ENCODE measurements around the gene SLC22A8. TPM values are rescaled to one million over a fixed set of nuclear protein-coding genes. Genes with fewer than 3 reads are reported as not detected.
"Not testable (repeated sequence)": the region's sequence is repeated elsewhere in the genome, so short reads cannot be mapped to it uniquely, and the experiment has no call there.

The SLC22A8 gene
- not detected in 2 replicates for total RNA-seq (2012; rRNA removed)

- H3K4me3 ChIP-seq (ENCODE audit: low read length), result no peak within 1 kb of the TSS
- no peak within 1 kb of the TSS for H3K9ac ChIP-seq (ENCODE audit: low read depth, low read length)
- H3K4me2 ChIP-seq (ENCODE audit: low read length), result no peak within 1 kb of the TSS
- H3K36me3 ChIP-seq (ENCODE audit: insufficient read depth, low read length), result no peaks in the 10 kb centered on the region
- no peaks in the 10 kb centered on the region for H3K4me1 ChIP-seq (ENCODE audit: control insufficient read depth, insufficient read depth, low read length)
- no peaks in the 10 kb centered on the region for H3K9me3 ChIP-seq (replicated peaks; ENCODE audit: low read length)
- peaks cover 75% of the 10 kb centered on the region for H3K27me3 ChIP-seq (ENCODE audit: control insufficient read depth, insufficient read depth, low read length)
Observed at GRCh38 chr11:63015521-63016215, at the start of gene SLC22A8. TSS of gene SLC22A8 (minus strand) at chr11:63015841. CDS start at chr11:63014958, 883 bp downstream.

- not testable (repeated sequence) for H3K4me3 ChIP-seq (ENCODE audit: low read length); H3K4me1 ChIP-seq (ENCODE audit: control insufficient read depth, insufficient read depth, low read length); H3K4me2 ChIP-seq (ENCODE audit: low read length); H3K36me3 ChIP-seq (ENCODE audit: insufficient read depth, low read length); H3K9me3 ChIP-seq (replicated peaks; ENCODE audit: low read length); H3K27me3 ChIP-seq (ENCODE audit: control insufficient read depth, insufficient read depth, low read length); H3K9ac ChIP-seq (ENCODE audit: low read depth, low read length)
Observed at GRCh38 chr11:63046203-63046602, 30.6 kb upstream of the SLC22A8 start.

- Histone ChIP-seq H3K9me3 (replicated peaks; ENCODE audit: low read length) (no peaks in the 10 kb centered on the region), H3K4me2 (ENCODE audit: low read length) (no peak overlapping the region), H3K4me1 (ENCODE audit: control insufficient read depth, insufficient read depth, low read length) (no peaks in the 10 kb centered on the region), H3K9ac (ENCODE audit: low read depth, low read length) (no peak overlapping the region), H3K4me3 (ENCODE audit: low read length) (no peak overlapping the region), H3K36me3 (ENCODE audit: insufficient read depth, low read length) (no peaks in the 10 kb centered on the region), H3K27me3 (ENCODE audit: control insufficient read depth, insufficient read depth, low read length) (no peaks in the 10 kb centered on the region)
Observed at GRCh38 chr11:63042596-63042995, 27.0 kb upstream of the SLC22A8 start.

GRCh38 chr11:63032457-63032856, 16.8 kb upstream of the SLC22A8 start:
- no peaks in the 10 kb centered on the region for H3K9me3 ChIP-seq (replicated peaks; ENCODE audit: low read length)
- H3K4me2 ChIP-seq (ENCODE audit: low read length), result no peak overlapping the region
- H3K27me3 ChIP-seq (ENCODE audit: control insufficient read depth, insufficient read depth, low read length), result peaks cover 17% of the 10 kb centered on the region
- no peaks in the 10 kb centered on the region for H3K4me1 ChIP-seq (ENCODE audit: control insufficient read depth, insufficient read depth, low read length)
- H3K9ac ChIP-seq (ENCODE audit: low read depth, low read length), result no peak overlapping the region
- no peak overlapping the region for H3K4me3 ChIP-seq (ENCODE audit: low read length)
- no peaks in the 10 kb centered on the region for H3K36me3 ChIP-seq (ENCODE audit: insufficient read depth, low read length)

- H3K4me2 ChIP-seq (ENCODE audit: low read length), result peak overlapping the region; percentile 51
- no peaks in the 10 kb centered on the region for H3K9me3 ChIP-seq (replicated peaks; ENCODE audit: low read length)
- peaks cover 42% of the 10 kb centered on the region for H3K27me3 ChIP-seq (ENCODE audit: control insufficient read depth, insufficient read depth, low read length)
- H3K4me3 ChIP-seq (ENCODE audit: low read length), result no peak overlapping the region
- no peak overlapping the region for H3K9ac ChIP-seq (ENCODE audit: low read depth, low read length)
- H3K36me3 ChIP-seq (ENCODE audit: insufficient read depth, low read length), result no peaks in the 10 kb centered on the region
- no peaks in the 10 kb centered on the region for H3K4me1 ChIP-seq (ENCODE audit: control insufficient read depth, insufficient read depth, low read length)
Observed at GRCh38 chr11:63023841-63024648, 8.4 kb upstream of the SLC22A8 start.

- Histone ChIP-seq H3K27me3 (ENCODE audit: control insufficient read depth, insufficient read depth, low read length) (peaks cover 49% of the 10 kb centered on the region), H3K4me3 (ENCODE audit: low read length) (no peak overlapping the region), H3K9ac (ENCODE audit: low read depth, low read length) (no peak overlapping the region), H3K36me3 (ENCODE audit: insufficient read depth, low read length) (no peaks in the 10 kb centered on the region), H3K4me1 (ENCODE audit: control insufficient read depth, insufficient read depth, low read length) (no peaks in the 10 kb centered on the region), H3K9me3 (replicated peaks; ENCODE audit: low read length) (no peaks in the 10 kb centered on the region), H3K4me2 (ENCODE audit: low read length) (peak overlapping the region; percentile 51)
Observed at GRCh38 chr11:63023222-63023814, 7.7 kb upstream of the SLC22A8 start.

GRCh38 chr11:63022441-63022840, 6.8 kb upstream of the SLC22A8 start:
- no peaks in the 10 kb centered on the region for H3K9me3 ChIP-seq (replicated peaks; ENCODE audit: low read length)
- H3K27me3 ChIP-seq (ENCODE audit: control insufficient read depth, insufficient read depth, low read length), result peaks cover 54% of the 10 kb centered on the region
- H3K4me2 ChIP-seq (ENCODE audit: low read length), result no peak overlapping the region
- H3K9ac ChIP-seq (ENCODE audit: low read depth, low read length), result no peak overlapping the region
- H3K36me3 ChIP-seq (ENCODE audit: insufficient read depth, low read length), result no peaks in the 10 kb centered on the region
- no peaks in the 10 kb centered on the region for H3K4me1 ChIP-seq (ENCODE audit: control insufficient read depth, insufficient read depth, low read length)
- H3K4me3 ChIP-seq (ENCODE audit: low read length), result no peak overlapping the region

- Histone ChIP-seq H3K4me2 (ENCODE audit: low read length) (no peak overlapping the region), H3K27me3 (ENCODE audit: control insufficient read depth, insufficient read depth, low read length) (peaks cover 64% of the 10 kb centered on the region), H3K9ac (ENCODE audit: low read depth, low read length) (no peak overlapping the region), H3K9me3 (replicated peaks; ENCODE audit: low read length) (no peaks in the 10 kb centered on the region), H3K36me3 (ENCODE audit: insufficient read depth, low read length) (no peaks in the 10 kb centered on the region), H3K4me3 (ENCODE audit: low read length) (no peak overlapping the region), H3K4me1 (ENCODE audit: control insufficient read depth, insufficient read depth, low read length) (no peaks in the 10 kb centered on the region)
Observed at GRCh38 chr11:63020671-63021291, 5.1 kb upstream of the SLC22A8 start.

GRCh38 chr11:63019506-63019905, 3.9 kb upstream of the SLC22A8 start:
- Histone ChIP-seq H3K36me3 (ENCODE audit: insufficient read depth, low read length) (no peaks in the 10 kb centered on the region), H3K9me3 (replicated peaks; ENCODE audit: low read length) (no peaks in the 10 kb centered on the region), H3K4me3 (ENCODE audit: low read length) (no peak overlapping the region), H3K9ac (ENCODE audit: low read depth, low read length) (no peak overlapping the region), H3K27me3 (ENCODE audit: control insufficient read depth, insufficient read depth, low read length) (peaks cover 69% of the 10 kb centered on the region), H3K4me2 (ENCODE audit: low read length) (no peak overlapping the region), H3K4me1 (ENCODE audit: control insufficient read depth, insufficient read depth, low read length) (no peaks in the 10 kb centered on the region)

GRCh38 chr11:63017306-63017974, 1.8 kb upstream of the SLC22A8 start:
- Histone ChIP-seq H3K4me1 (ENCODE audit: control insufficient read depth, insufficient read depth, low read length) (no peaks in the 10 kb centered on the region), H3K36me3 (ENCODE audit: insufficient read depth, low read length) (no peaks in the 10 kb centered on the region), H3K4me2 (ENCODE audit: low read length) (no peak overlapping the region), H3K9me3 (replicated peaks; ENCODE audit: low read length) (no peaks in the 10 kb centered on the region), H3K27me3 (ENCODE audit: control insufficient read depth, insufficient read depth, low read length) (peaks cover 77% of the 10 kb centered on the region), H3K9ac (ENCODE audit: low read depth, low read length) (no peak overlapping the region), H3K4me3 (ENCODE audit: low read length) (no peak overlapping the region)

All from skeletal muscle satellite cell (primary cell).